T-helper 1 cell treated with Interleukin-12 subunit alpha and Interleukin-12 subunit beta and Interleukin-4 antibody, amounts not matched to agents 30 ng/mL and 1 ng/mL, for 36 hours (primary cell): ENCODE results near the gene CWF19L2. TPM values are rescaled to one million over a fixed set of nuclear protein-coding genes. Genes with fewer than 3 reads are reported as not detected.

Source experiments
- intact Hi-C: fragments of 100-400 bp; cut with micrococcal nuclease; formaldehyde crosslinking; loops from one replicate; pipeline ENCODE4 v1.15.1; 2024
- total RNA-seq: library from RNA; stranded (reverse); gene quantifications from 2 replicates; pipeline ENCODE4 v1.2.3, GENCODE V29; 2022

The CWF19L2 gene
- total RNA-seq, 1 donor from 2014 or later: 17.9 TPM

GRCh38 chr11:107307991-107308390 lies 149.6 kb downstream of the CWF19L2 start:
- intact Hi-C loops: no loop called here

- intact Hi-C loops: no loop called here
Measured at GRCh38 chr11:107301878-107302277, 155.7 kb downstream of the CWF19L2 start.

GRCh38 chr11:107293677-107294344 lies 163.8 kb downstream of the CWF19L2 start:
- intact Hi-C loops: no loop called here

GRCh38 chr11:107282195-107282594 lies 175.4 kb downstream of the CWF19L2 start:
- intact Hi-C loops: no loop called here

Other genes with a start within 250 kb of the CWF19L2 start
- gene ALKBH8, start 107.9 kb upstream of the CWF19L2 start, total RNA-seq: 11.3 and 12.1 TPM in 2 replicates
- not detected in 2 replicates for gene ELMOD1, start 133.3 kb upstream of the CWF19L2 start, total RNA-seq